Panc1 (cell line): ENCODE data around the gene PUS1. TPM values are rescaled to one million over a fixed set of nuclear protein-coding genes. Genes with fewer than 3 reads are reported as not detected.

Experiments
- ATAC-seq: fragments of 200-7000 bp; cut with Tn5 transposase; 2 replicates; pipeline ENCODE4 v1.9.1; 2020; ENCODE audit warnings: mild to moderate bottlenecking, moderate library complexity
- BruUV-seq: library from RNA; stranded (reverse); fragments of 400-500 nt; replicated peaks from 2 replicates; lab custom pipeline; 2021; lab: Mats Ljungman, UMichigan
- CTCF ChIA-PET: fragments of 300-600 bp; sonication (Branson Sonifier 250); formaldehyde crosslinking; loops from one replicate; lab custom pipeline; 2022; ENCODE audit warnings: antibody characterized with exemption; lab: Charles Lee
- POLR2A ChIA-PET: fragments of 300-600 bp; sonication (Branson Sonifier 250); formaldehyde crosslinking; loops from one replicate; lab custom pipeline; 2022; ENCODE audit warnings: antibody characterized with exemption; lab: Charles Lee
- DNase-seq: peaks from one replicate; pipeline ENCODE4 v3.0.0-alpha.2; 2010; ENCODE audit warnings: low read depth, low spot score
- H3K27ac ChIP-seq: 2 replicates; pipeline ENCODE4 v1.5.1; 2011; ENCODE audit warnings: mild to moderate bottlenecking, low read length, inconsistent platforms
- H3K27me3 ChIP-seq: fragments of 200-500 bp; sonication (Bioruptor generic); 2 replicates; pipeline ENCODE4 v1.6.0; 2014; ENCODE audit warnings: low read length, inconsistent platforms; ENCODE audit not compliant: control insufficient read depth, insufficient read depth
- H3K36me3 ChIP-seq: fragments of 200-500 bp; sonication (Bioruptor generic); 2 replicates; pipeline ENCODE4 v1.5.1; 2014; ENCODE audit warnings: inconsistent platforms, mild to moderate bottlenecking, low read length, moderate library complexity; ENCODE audit not compliant: control insufficient read depth, insufficient read depth
- H3K4me1 ChIP-seq: 2 replicates; pipeline ENCODE4 v1.5.1; 2011; ENCODE audit warnings: inconsistent platforms, mild to moderate bottlenecking, low read length, moderate library complexity; ENCODE audit not compliant: control insufficient read depth, insufficient read depth
- H3K4me3 ChIP-seq, 2 experiments: 2 replicates each; pipeline ENCODE4 v1.5.1; 2011 to 2012; ENCODE audit warnings: low read depth in 2 of 2, low read length in 2 of 2, mild to moderate bottlenecking in 2 of 2, inconsistent platforms in 1 of 2, moderate library complexity in 1 of 2
- H3K9me3 ChIP-seq: fragments of 200-500 bp; sonication (Bioruptor generic); 2 replicates; pipeline ENCODE4 v1.5.1; 2014; ENCODE audit warnings: low read depth, mild to moderate bottlenecking, inconsistent platforms, low read length, moderate library complexity; ENCODE audit not compliant: control insufficient read depth, insufficient read depth
- CTCF ChIP-seq: fragments of 450-650 bp; IDR thresholded peaks from 2 replicates; pipeline ENCODE4 v1.5.1; 2017; ENCODE audit warnings: mild to moderate bottlenecking
- POLR2AphosphoS5 ChIP-seq: IDR thresholded peaks from 2 replicates; pipeline ENCODE4 v1.6.1; 2012; ENCODE audit warnings: mild to moderate bottlenecking, low read depth, low read length, moderate library complexity
- SIN3A ChIP-seq: IDR thresholded peaks from 2 replicates; pipeline ENCODE4 v1.6.1; 2012; ENCODE audit warnings: low read depth, mild to moderate bottlenecking, low read length, moderate library complexity, borderline replicate concordance; ENCODE audit not compliant: insufficient read depth
- TCF7L2 ChIP-seq: IDR thresholded peaks from 2 replicates; pipeline ENCODE4 v1.6.1; 2011; ENCODE audit warnings: mild to moderate bottlenecking, low read depth, low read length, inconsistent platforms
- in situ Hi-C: cut with HindIII; loops from 2 replicates; pipeline ENCODE4 v1.10.0; 2016; ENCODE audit warnings: low sequenced_read_pairs, low pct_unique_long_range_greater_than_20kb
- intact Hi-C: fragments of 100-400 bp; cut with micrococcal nuclease; formaldehyde crosslinking; loops from one replicate; pipeline ENCODE4 v1.10.0; 2022; ENCODE audit not compliant: unreplicated experiment
- total RNA-seq: library from RNA; stranded (reverse); gene quantifications from one replicate; pipeline ENCODE4 v1.2.1, GENCODE V29; 2021; ENCODE audit not compliant: unreplicated experiment
- TF ChIP-seq, protein P1 (sequence below), 2 experiments: IDR thresholded peaks; 2 replicates each; pipeline ENCODE4 v1.6.1; 2011 to 2012; ENCODE audit warnings: low read depth in 2 of 2, control low read depth in 1 of 2, low read length in 1 of 2, mild to moderate bottlenecking in 1 of 2, moderate library complexity in 1 of 2; ENCODE audit not compliant: insufficient read depth in 1 of 2

Gene PUS1
- total RNA-seq, 1 experiment from 2014 or later: 108 TPM

DNA sequence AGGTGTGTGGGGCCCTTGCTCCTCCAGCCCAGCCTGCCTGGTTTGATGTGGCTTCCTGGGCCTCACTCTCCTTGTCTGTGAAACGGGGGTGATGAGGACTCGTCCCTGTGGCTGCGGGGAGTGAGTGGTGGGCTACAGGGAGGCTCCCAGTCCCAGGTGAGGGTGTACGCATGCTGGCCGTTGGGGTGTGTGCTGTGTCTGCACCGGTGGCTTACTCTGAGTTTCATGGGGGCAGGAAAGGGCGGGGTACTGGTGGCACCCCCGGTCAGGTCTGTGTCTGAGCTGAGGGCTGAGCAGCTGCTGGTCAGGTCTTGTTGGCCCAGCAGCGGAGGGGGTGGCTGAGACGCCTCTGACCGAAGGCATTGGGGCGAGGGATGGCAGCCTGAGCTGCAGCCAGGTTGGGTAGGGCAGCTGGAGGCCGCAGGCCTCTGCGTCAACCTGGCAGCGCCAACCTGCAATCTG is 23.4 kb upstream of the PUS1 start:
- no peaks in the 10 kb centered on the region for H3K36me3 ChIP-seq
- H3K4me3 ChIP-seq: no peak overlapping the region
- H3K4me1 ChIP-seq: no peaks in the 10 kb centered on the region; the same call in 1 of the 2 replicates
- no peak overlapping the region for H3K27ac ChIP-seq
- H3K9me3 ChIP-seq: no peaks in the 10 kb centered on the region
- BruUV-seq: no TSS peak
- DNase-seq (no peak), ATAC-seq (no peak)
- H3K27me3 ChIP-seq: no peaks in the 10 kb centered on the region
- CTCF ChIA-PET: no interaction called here
- intact Hi-C loops: no loop called here
- POLR2A ChIA-PET: no interaction called here
- TF ChIP-seq, protein P1, sequence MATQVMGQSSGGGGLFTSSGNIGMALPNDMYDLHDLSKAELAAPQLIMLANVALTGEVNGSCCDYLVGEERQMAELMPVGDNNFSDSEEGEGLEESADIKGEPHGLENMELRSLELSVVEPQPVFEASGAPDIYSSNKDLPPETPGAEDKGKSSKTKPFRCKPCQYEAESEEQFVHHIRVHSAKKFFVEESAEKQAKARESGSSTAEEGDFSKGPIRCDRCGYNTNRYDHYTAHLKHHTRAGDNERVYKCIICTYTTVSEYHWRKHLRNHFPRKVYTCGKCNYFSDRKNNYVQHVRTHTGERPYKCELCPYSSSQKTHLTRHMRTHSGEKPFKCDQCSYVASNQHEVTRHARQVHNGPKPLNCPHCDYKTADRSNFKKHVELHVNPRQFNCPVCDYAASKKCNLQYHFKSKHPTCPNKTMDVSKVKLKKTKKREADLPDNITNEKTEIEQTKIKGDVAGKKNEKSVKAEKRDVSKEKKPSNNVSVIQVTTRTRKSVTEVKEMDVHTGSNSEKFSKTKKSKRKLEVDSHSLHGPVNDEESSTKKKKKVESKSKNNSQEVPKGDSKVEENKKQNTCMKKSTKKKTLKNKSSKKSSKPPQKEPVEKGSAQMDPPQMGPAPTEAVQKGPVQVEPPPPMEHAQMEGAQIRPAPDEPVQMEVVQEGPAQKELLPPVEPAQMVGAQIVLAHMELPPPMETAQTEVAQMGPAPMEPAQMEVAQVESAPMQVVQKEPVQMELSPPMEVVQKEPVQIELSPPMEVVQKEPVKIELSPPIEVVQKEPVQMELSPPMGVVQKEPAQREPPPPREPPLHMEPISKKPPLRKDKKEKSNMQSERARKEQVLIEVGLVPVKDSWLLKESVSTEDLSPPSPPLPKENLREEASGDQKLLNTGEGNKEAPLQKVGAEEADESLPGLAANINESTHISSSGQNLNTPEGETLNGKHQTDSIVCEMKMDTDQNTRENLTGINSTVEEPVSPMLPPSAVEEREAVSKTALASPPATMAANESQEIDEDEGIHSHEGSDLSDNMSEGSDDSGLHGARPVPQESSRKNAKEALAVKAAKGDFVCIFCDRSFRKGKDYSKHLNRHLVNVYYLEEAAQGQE (IDR thresholded peaks at IDR 0.05; ENCODE audit: insufficient read depth in 1 of 2, low read depth in 2 of 2, low read length in 1 of 2): no peak
- no peak for TF ChIP-seq CTCF
- no peak for TF ChIP-seq POLR2AphosphoS5
- in situ Hi-C loops: no loop called here

DNA sequence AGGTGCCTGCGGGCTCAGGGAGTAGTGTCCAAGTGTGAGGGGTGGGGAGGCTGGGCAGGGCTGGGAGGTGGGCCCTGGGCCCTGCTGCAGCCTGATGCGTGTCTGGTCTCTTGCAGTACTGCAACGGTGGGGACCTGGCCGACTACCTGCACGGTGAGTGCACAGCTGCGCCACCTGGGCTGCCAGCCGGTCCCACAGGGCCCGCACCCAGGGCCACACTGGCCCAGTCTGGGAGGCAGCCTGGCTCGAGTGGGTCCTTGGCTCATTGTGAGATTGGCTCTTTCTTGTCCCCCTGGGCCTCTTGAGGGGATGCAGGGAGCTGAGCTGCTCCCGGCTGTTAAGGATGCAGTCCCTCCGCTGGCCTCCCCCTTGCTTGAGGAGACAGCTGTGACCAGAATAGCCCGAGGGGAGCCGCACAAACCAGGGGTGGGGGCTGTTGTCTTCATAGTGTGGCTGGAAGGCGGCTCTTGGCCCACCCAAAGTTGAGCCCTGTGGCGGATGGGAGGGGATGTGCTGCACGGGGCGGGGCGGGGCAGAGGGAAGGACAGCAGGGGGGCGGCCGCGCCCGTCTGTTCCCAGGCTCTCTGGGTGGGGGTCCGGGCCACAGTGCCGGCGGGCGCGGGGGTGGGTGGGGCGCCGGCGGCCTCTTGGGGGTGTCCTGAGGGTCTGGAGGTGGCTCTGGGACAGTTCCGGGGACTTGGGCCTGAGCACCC is 21.5 kb upstream of the PUS1 start:
- H3K9me3 ChIP-seq: no peaks in the 10 kb centered on the region
- in situ Hi-C loops: no loop called here
- TF ChIP-seq SIN3A (no peak), TCF7L2 (no peak), POLR2AphosphoS5 (no peak), CTCF (no peak)
- TF ChIP-seq, protein P1 (IDR thresholded peaks at IDR 0.05; ENCODE audit: insufficient read depth in 1 of 2, low read depth in 2 of 2, low read length in 1 of 2): no peak
- peaks cover 6% of the 10 kb centered on the region for H3K4me1 ChIP-seq
- ChIA-PET POLR2A (no interaction called here), CTCF (no interaction called here)
- DNase-seq (no peak), ATAC-seq (no peak)
- H3K27me3 ChIP-seq: no peaks in the 10 kb centered on the region
- BruUV-seq: no TSS peak
- no peak overlapping the region for H3K27ac ChIP-seq
- intact Hi-C loops: no loop called here
- H3K4me3 ChIP-seq: no peak overlapping the region
- no peaks in the 10 kb centered on the region for H3K36me3 ChIP-seq
